HL-60 (cell line): ENCODE data around the gene MSI2.
"Not testable (repeated sequence)": the region's sequence is repeated elsewhere in the genome, so short reads cannot be mapped to it uniquely, and the experiment has no call there.

Experiments used
- GABPA ChIP-seq: IDR thresholded peaks from 2 replicates; pipeline ENCODE4 v1.6.1; 2012; ENCODE audit warnings: low read depth
- POLR2AphosphoS5 ChIP-seq: IDR thresholded peaks from 2 replicates; pipeline ENCODE4 v1.6.1; 2012; ENCODE audit warnings: low read depth
- TF ChIP-seq, protein P1 (sequence below): IDR thresholded peaks from one replicate; pipeline ENCODE4 v1.5.1; 2011; ENCODE audit warnings: low read length, control low read depth, inconsistent platforms; ENCODE audit not compliant: insufficient read depth
- TF ChIP-seq, protein P2 (sequence below): IDR thresholded peaks from 2 replicates; pipeline ENCODE4 v1.6.1; 2012; ENCODE audit warnings: low read depth; ENCODE audit not compliant: insufficient replicate concordance

DNA sequence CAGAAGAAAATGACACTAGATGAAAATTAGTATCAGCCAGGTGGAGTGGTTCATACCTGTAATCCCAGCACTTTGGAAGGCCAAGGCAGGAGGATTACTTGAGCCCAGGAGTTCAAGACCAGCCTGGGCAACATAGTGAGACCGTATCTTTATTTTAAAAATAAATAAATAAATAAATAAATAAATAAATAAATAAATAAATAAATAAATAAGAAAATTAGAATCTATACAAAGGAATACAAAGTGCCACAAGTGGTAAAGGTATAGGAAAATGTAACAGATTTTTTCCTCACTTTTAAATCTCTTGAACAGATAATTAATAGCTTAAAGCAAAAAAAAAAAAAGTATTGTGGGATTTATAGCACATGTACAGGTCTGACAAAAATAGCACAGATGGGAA lies 33.9 kb upstream of the MSI2 start:
- TF ChIP-seq, protein P1, sequence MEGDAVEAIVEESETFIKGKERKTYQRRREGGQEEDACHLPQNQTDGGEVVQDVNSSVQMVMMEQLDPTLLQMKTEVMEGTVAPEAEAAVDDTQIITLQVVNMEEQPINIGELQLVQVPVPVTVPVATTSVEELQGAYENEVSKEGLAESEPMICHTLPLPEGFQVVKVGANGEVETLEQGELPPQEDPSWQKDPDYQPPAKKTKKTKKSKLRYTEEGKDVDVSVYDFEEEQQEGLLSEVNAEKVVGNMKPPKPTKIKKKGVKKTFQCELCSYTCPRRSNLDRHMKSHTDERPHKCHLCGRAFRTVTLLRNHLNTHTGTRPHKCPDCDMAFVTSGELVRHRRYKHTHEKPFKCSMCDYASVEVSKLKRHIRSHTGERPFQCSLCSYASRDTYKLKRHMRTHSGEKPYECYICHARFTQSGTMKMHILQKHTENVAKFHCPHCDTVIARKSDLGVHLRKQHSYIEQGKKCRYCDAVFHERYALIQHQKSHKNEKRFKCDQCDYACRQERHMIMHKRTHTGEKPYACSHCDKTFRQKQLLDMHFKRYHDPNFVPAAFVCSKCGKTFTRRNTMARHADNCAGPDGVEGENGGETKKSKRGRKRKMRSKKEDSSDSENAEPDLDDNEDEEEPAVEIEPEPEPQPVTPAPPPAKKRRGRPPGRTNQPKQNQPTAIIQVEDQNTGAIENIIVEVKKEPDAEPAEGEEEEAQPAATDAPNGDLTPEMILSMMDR = not testable (repeated sequence)
- not testable (repeated sequence) for TF ChIP-seq GABPA, POLR2AphosphoS5
- TF ChIP-seq, protein P2, sequence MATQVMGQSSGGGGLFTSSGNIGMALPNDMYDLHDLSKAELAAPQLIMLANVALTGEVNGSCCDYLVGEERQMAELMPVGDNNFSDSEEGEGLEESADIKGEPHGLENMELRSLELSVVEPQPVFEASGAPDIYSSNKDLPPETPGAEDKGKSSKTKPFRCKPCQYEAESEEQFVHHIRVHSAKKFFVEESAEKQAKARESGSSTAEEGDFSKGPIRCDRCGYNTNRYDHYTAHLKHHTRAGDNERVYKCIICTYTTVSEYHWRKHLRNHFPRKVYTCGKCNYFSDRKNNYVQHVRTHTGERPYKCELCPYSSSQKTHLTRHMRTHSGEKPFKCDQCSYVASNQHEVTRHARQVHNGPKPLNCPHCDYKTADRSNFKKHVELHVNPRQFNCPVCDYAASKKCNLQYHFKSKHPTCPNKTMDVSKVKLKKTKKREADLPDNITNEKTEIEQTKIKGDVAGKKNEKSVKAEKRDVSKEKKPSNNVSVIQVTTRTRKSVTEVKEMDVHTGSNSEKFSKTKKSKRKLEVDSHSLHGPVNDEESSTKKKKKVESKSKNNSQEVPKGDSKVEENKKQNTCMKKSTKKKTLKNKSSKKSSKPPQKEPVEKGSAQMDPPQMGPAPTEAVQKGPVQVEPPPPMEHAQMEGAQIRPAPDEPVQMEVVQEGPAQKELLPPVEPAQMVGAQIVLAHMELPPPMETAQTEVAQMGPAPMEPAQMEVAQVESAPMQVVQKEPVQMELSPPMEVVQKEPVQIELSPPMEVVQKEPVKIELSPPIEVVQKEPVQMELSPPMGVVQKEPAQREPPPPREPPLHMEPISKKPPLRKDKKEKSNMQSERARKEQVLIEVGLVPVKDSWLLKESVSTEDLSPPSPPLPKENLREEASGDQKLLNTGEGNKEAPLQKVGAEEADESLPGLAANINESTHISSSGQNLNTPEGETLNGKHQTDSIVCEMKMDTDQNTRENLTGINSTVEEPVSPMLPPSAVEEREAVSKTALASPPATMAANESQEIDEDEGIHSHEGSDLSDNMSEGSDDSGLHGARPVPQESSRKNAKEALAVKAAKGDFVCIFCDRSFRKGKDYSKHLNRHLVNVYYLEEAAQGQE = not testable (repeated sequence)
